H9 (cell line): ENCODE measurements around the gene VCP. TPM values are rescaled to one million over a fixed set of nuclear protein-coding genes. Genes with fewer than 3 reads are reported as not detected.

Experiments used
- DNase-seq: peaks from one replicate; pipeline ENCODE4 v3.0.0-alpha.2; 2017
- H2AFZ ChIP-seq: one replicate; pipeline ENCODE4 v1.6.1; 2013; ENCODE audit warnings: mild to moderate bottlenecking, low read length, control low read depth, moderate library complexity
- H2AK5ac ChIP-seq: 2 replicates; pipeline ENCODE4 v1.6.1; 2013; ENCODE audit warnings: low read length, control low read depth, mixed read lengths; ENCODE audit not compliant: insufficient read length
- H2BK120ac ChIP-seq: one replicate; pipeline ENCODE4 v1.6.1; 2013; ENCODE audit warnings: low read depth, mild to moderate bottlenecking, low read length, control low read depth, inconsistent platforms; ENCODE audit not compliant: poor library complexity, severe bottlenecking
- H2BK12ac ChIP-seq: 2 replicates; pipeline ENCODE4 v1.6.1; 2013; ENCODE audit warnings: low read length, control low read depth, mixed read lengths, low read depth; ENCODE audit not compliant: insufficient read length
- H2BK15ac ChIP-seq: 2 replicates; pipeline ENCODE4 v1.6.1; 2013; ENCODE audit warnings: low read depth, low read length, control low read depth
- H2BK20ac ChIP-seq: one replicate; pipeline ENCODE4 v1.6.1; 2013; ENCODE audit warnings: low read depth, mild to moderate bottlenecking, low read length, control low read depth, inconsistent platforms; ENCODE audit not compliant: poor library complexity, severe bottlenecking
- H2BK5ac ChIP-seq: 2 replicates; pipeline ENCODE4 v1.6.1; 2013; ENCODE audit warnings: low read length, control low read depth, mixed read lengths; ENCODE audit not compliant: insufficient read length
- H3K14ac ChIP-seq: 2 replicates; pipeline ENCODE4 v1.6.1; 2013; ENCODE audit warnings: low read length, control low read depth; ENCODE audit not compliant: insufficient read depth
- H3K18ac ChIP-seq: 2 replicates; pipeline ENCODE4 v1.6.1; 2013; ENCODE audit warnings: low read depth, mild to moderate bottlenecking, mixed read lengths, low read length, control low read depth; ENCODE audit not compliant: insufficient read length
- H3K23ac ChIP-seq: 2 replicates; pipeline ENCODE4 v1.6.1; 2013; ENCODE audit warnings: low read length, control low read depth, mixed read lengths, low read depth; ENCODE audit not compliant: insufficient read length
- H3K23me2 ChIP-seq: 2 replicates; pipeline ENCODE4 v1.6.1; 2013; ENCODE audit warnings: low read depth, mild to moderate bottlenecking, mixed read lengths, low read length, control low read depth; ENCODE audit not compliant: insufficient read length, poor library complexity, severe bottlenecking
- H3K27ac ChIP-seq: 2 replicates; pipeline ENCODE4 v1.5.1; 2013; ENCODE audit warnings: low read length, control low read depth, mixed read lengths, low read depth; ENCODE audit not compliant: insufficient read length
- H3K27me3 ChIP-seq: 2 replicates; pipeline ENCODE4 v1.6.1; 2013; ENCODE audit warnings: low read length, control low read depth, inconsistent platforms; ENCODE audit not compliant: insufficient read depth
- H3K4ac ChIP-seq: 2 replicates; pipeline ENCODE4 v1.6.1; 2013; ENCODE audit warnings: low read depth, mild to moderate bottlenecking, control low read depth, inconsistent platforms, low read length, moderate library complexity
- H3K4me1 ChIP-seq: 2 replicates; pipeline ENCODE4 v1.6.1; 2013; ENCODE audit warnings: low read length, control low read depth, inconsistent platforms; ENCODE audit not compliant: insufficient read depth
- H3K4me2 ChIP-seq: 2 replicates; pipeline ENCODE4 v1.6.1; 2013; ENCODE audit warnings: low read length, control low read depth, mixed read lengths; ENCODE audit not compliant: insufficient read length, insufficient read depth
- H3K56ac ChIP-seq: 2 replicates; pipeline ENCODE4 v1.6.1; 2013; ENCODE audit warnings: low read depth, mild to moderate bottlenecking, mixed read lengths, low read length, control low read depth; ENCODE audit not compliant: insufficient read length
- H3K79me1 ChIP-seq: 2 replicates; pipeline ENCODE4 v1.6.1; 2013; ENCODE audit warnings: low read depth, mild to moderate bottlenecking, moderate library complexity, low read length, control low read depth, inconsistent platforms; ENCODE audit not compliant: insufficient read depth, poor library complexity, severe bottlenecking
- H3K79me2 ChIP-seq: 2 replicates; pipeline ENCODE4 v1.6.1; 2013; ENCODE audit warnings: low read length, control low read depth, inconsistent platforms; ENCODE audit not compliant: insufficient read depth
- H3K9ac ChIP-seq: 2 replicates; pipeline ENCODE4 v1.6.1; 2013; ENCODE audit warnings: low read length, control low read depth, mixed read lengths; ENCODE audit not compliant: insufficient read length; ENCODE audit errors: extremely low read depth
- H3K9me3 ChIP-seq: one replicate; pipeline ENCODE4 v1.6.1; 2013; ENCODE audit warnings: low read depth, low read length, inconsistent platforms; ENCODE audit not compliant: control insufficient read depth
- H3T11ph ChIP-seq: one replicate; pipeline ENCODE4 v1.6.1; 2013; ENCODE audit warnings: mild to moderate bottlenecking, low read length, control low read depth, inconsistent platforms
- H4K20me1 ChIP-seq: one replicate; pipeline ENCODE4 v1.6.1; 2013; ENCODE audit not compliant: control insufficient read depth, insufficient read length, insufficient read depth
- H4K5ac ChIP-seq: 2 replicates; pipeline ENCODE4 v1.6.1; 2013; ENCODE audit warnings: low read depth, mild to moderate bottlenecking, mixed read lengths, low read length, control low read depth; ENCODE audit not compliant: insufficient read length
- H4K8ac ChIP-seq: replicated peaks from 2 replicates; pipeline ENCODE4 v1.6.1; 2013; ENCODE audit warnings: low read length, control low read depth, mixed read lengths, low read depth; ENCODE audit not compliant: insufficient read length
- H4K91ac ChIP-seq: 2 replicates; pipeline ENCODE4 v1.6.1; 2013; ENCODE audit warnings: low read depth, mild to moderate bottlenecking, moderate library complexity, mixed read lengths, low read length, control low read depth; ENCODE audit not compliant: insufficient read length
- H3K27ac Mint-ChIP-seq, 3 experiments: 2 replicates in 2 of 3; 3 replicates in 1 of 3; pipeline ENCODE4 v1.8.0; 2020 to 2021; ENCODE audit warnings: mixed read lengths in 3 of 3, mild to moderate bottlenecking in 1 of 3, moderate library complexity in 1 of 3
- H3K27me3 Mint-ChIP-seq: 2 replicates; pipeline ENCODE4 v1.8.0; 2021; ENCODE audit warnings: low read depth, mild to moderate bottlenecking, moderate library complexity, mixed read lengths
- H3K36me3 Mint-ChIP-seq, 3 experiments: 2 replicates in 2 of 3; 3 replicates in 1 of 3; pipeline ENCODE4 v1.8.0; 2020 to 2021; ENCODE audit warnings: low read depth in 3 of 3, mixed read lengths in 3 of 3; ENCODE audit not compliant: insufficient read depth in 1 of 3
- H3K4me1 Mint-ChIP-seq, 2 experiments: 2 replicates each; pipeline ENCODE4 v1.8.0; 2020; ENCODE audit warnings: mixed read lengths in 2 of 2
- H3K4me3 Mint-ChIP-seq, 2 experiments: 2 replicates in 1 of 2; 3 replicates in 1 of 2; pipeline ENCODE4 v1.8.0; 2020 to 2021; ENCODE audit warnings: mild to moderate bottlenecking in 2 of 2, mixed read lengths in 2 of 2, moderate library complexity in 1 of 2
- H3K9me3 Mint-ChIP-seq, 2 experiments: 2 replicates in 1 of 2; 3 replicates in 1 of 2; pipeline ENCODE4 v1.8.0; 2020; ENCODE audit warnings: mild to moderate bottlenecking in 2 of 2, mixed read lengths in 2 of 2, moderate library complexity in 1 of 2
- CTCF ChIP-seq: fragments of 200-600 bp; sonication (generic); conservative IDR thresholded peaks from 3 replicates; pipeline ENCODE4 v1.8.0; 2021; ENCODE audit warnings: antibody characterized with exemption, mild to moderate bottlenecking
- WGBS: extraction: QIAGEN DNeasy Blood & Tissue Kit; methylation state at CpG from one replicate; pipeline ENCODE4 v1.1.7; 2013; ENCODE audit warnings: missing lambda C conversion rate, low lambda C conversion rate, mixed read lengths; ENCODE audit not compliant: insufficient read length; ENCODE audit errors: extremely low coverage; 5-methylcytosine and 5-hydroxymethylcytosine counted together
- total RNA-seq: library from RNA; stranded (reverse); gene quantifications from 2 replicates; pipeline ENCODE4 v1.2.1, GENCODE V29; 2021

The VCP gene
- total RNA-seq, 1 experiment from 2014 or later = 407 TPM

- Histone ChIP-seq H3K4me2 (no peak overlapping the region), H3K23me2 (peaks cover 6% of the 10 kb centered on the region), H3K27ac (no peak overlapping the region), H2BK12ac (no peak overlapping the region), H3K27me3 (no peaks in the 10 kb centered on the region), H2BK120ac (no peak overlapping the region), H2BK15ac (no peak overlapping the region), H4K8ac (no peak overlapping the region), H2AK5ac (no peak overlapping the region), H3K79me2 (peaks cover 39% of the 10 kb centered on the region), H3K14ac (no peak overlapping the region), H3K23ac (no peak overlapping the region), H2AFZ (no peak overlapping the region), H4K20me1 (no peaks in the 10 kb centered on the region), H4K5ac (no peak overlapping the region), H3K4ac (no peak overlapping the region), H3K4me1 (no peaks in the 10 kb centered on the region), H3K79me1 (no peaks in the 10 kb centered on the region), H3K56ac (no peak overlapping the region), H4K91ac (no peak overlapping the region), H3T11ph (no peak overlapping the region), H3K9me3 (no peaks in the 10 kb centered on the region), H2BK20ac (no peak overlapping the region), H2BK5ac (no peak overlapping the region), H3K18ac (no peak overlapping the region), H3K9ac (no peak overlapping the region)
- no peaks in the 10 kb centered on the region; a peak in 1 of 5 replicates for H3K9me3 Mint-ChIP-seq
- peaks cover 15% of the 10 kb centered on the region in 2 experiments for H3K4me1 Mint-ChIP-seq
- peaks cover 73 to 91% (median 84%) of the 10 kb centered on the region in 3 experiments for H3K36me3 Mint-ChIP-seq
- H3K4me3 Mint-ChIP-seq = no peak overlapping the region
- no peak overlapping the region for H3K27ac Mint-ChIP-seq
- no CpG with 5 or more reads among the region's 1 CpG for WGBS
- no peak for TF ChIP-seq CTCF
- DNase-seq = no peak
- no peaks in the 10 kb centered on the region; the same call in 1 of the 2 replicates for H3K27me3 Mint-ChIP-seq
These were observed 5.4 kb downstream of the VCP start for GRCh38 chr9:35067056-35067455.
